Hippocampal formation (tissue), 2 donors: Measurements from ENCODE around the gene SLC35D2.
"Not testable (repeated sequence)": the region's sequence is repeated elsewhere in the genome, so short reads cannot be mapped to it uniquely, and the experiment has no call there.

Experiments
- DNase-seq, 2 donors: peaks; one replicate each; lab custom pipeline; 2025; lab: John Stamatoyannopoulos, UW

The SLC35D2 gene

GRCh38 chr9:96309850-96310249, 73.7 kb downstream of the SLC35D2 start:
- no peak for DNase-seq

GRCh38 chr9:96306958-96307357, 76.6 kb downstream of the SLC35D2 start:
- DNase-seq, result not testable (repeated sequence)

GRCh38 chr9:96305171-96305570, 78.3 kb downstream of the SLC35D2 start:
- DNase-seq, result no peak

DNA sequence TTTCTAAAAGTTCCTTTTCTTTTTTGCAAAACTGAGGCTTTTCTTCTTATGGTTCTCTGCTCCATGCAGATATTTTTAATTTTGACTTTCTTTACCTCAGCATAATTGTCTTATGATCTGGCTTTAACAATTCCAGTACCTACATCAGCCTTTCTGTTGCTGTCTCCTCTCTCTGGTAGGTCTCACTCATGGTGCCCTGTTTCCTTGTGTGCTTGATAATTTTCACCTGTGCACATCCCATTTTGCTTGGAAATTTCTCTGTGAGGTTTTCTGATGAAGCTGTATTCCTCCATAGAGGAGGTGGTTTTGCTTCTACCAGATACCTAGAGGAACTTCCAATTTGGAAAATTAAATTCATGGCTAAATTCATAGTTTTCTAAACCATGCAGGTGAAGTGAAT, 79.3 kb downstream of the SLC35D2 start:
- no peak for DNase-seq

DNA sequence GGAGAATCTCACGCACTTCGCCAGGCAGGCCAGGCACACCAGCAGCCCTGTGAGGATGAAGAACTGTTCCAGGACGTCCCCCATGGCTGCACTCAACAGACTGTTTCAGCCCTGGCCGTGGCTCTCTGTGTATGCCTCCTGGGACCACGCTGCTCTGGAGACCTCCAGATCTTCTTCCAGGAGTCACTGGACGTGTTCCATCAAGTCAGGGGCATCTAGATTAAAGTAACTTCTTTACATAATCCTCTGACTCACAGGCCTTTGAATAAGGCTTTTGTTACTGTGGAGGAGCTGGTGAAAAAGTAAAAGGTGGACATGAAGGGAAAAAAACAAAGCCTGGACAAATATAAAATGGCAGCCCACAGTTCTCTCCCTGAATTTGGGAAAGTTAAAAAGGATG, 81.5 kb downstream of the SLC35D2 start, which contains the start of gene HSD17B3:
HSD17B3 (minus strand) TSS at position 156 of the 400 bp plus-strand sequence; CDS start at position 84, 72 bp downstream.
- no peak for DNase-seq

- DNase-seq, result no peak
Observed at GRCh38 chr9:96299823-96300222, 83.7 kb downstream of the SLC35D2 start.

- no peak for DNase-seq
Observed at GRCh38 chr9:96294159-96294545, 89.4 kb downstream of the SLC35D2 start.

DNA sequence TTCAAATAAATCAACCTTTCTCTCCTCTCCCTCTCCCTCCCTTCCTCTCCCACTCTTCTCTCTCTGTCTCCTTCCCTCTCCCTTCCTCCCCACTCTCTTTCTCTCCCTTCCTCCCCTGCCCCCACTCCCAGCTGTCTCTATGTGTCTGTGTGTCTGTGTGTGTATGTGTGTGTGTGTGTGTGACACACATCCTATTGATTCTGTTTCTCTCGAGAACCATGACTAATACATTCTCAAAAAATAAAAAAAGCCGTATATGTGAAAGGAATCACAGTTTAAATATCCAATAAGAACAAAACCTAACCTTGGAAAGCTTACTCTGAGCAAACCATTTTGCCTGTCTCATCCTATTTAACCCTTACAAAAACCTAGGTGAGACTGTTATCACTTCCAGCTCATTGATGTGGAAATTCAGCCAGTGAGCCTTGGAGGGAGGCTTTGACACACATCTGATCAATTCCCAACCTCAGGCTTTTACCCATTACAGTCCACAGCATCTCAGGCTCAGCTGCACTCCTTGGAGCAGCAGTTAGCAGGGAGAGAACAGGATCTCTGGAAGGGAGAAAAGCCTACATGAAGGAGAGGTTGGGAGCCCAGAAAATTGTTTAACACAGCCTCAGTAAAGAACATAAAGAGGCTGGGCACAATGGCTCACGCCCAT, 89.9 kb downstream of the SLC35D2 start:
- DNase-seq, result no peak

- no peak for DNase-seq
Observed at GRCh38 chr9:96289392-96289791, 94.1 kb downstream of the SLC35D2 start.

DNA sequence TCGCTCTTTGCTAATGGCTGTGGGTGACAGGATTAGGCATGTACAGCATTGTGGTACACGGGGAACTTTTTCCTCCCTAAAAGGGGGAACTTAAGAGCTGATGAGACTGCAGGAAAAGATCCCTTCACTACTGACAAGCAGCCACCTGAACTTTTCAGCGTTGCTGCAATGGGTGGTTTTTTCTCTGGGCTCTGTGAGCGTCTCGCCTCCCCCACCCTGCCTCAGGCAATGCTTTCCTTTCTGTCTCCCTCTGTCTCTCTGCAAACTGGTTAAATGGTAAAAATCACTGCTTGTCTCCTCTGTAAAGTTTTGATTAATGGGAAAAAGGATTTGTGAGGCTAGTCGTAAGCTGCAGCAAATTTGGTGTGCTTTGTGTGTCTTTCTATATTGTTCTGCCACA, 101.9 kb downstream of the SLC35D2 start:
- no peak for DNase-seq

DNA sequence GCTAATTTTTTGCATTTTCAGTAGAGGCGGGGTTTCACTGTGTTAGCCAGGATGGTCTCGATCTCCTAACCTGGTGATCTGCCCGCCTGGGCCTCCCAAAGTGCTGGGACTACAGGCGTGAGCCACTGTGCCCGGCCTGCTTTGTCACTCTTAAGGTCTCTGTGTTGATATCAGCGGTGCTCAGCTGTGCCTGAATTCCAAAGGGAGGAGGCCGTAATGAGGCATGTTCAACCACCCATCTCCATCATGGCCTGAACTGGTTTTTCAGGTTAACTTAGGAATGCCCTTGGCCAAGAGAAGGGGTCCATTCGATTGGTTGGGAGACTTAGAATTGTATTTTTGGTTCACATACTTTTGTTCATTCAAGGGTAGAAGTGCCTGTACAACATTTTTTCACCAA, 103.6 kb downstream of the SLC35D2 start:
- no peak for DNase-seq

DNA sequence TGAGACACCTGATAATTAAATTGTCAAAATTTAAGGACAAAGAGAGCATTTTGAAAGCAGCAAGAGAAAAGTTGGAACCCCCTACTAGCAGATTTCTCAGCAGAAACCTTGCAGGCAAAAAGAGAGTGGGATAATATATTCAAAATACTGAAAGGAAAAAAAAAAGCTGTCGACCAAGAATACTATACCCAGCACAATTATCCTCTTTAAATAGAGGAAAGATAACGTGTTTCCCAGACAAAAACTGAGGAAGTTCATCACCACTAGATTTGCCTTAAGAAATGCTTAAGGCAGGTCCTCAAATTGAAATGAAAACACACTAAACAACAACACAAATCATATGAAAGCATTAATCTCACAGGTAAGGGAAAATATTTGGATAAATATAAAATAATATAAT, 108.6 kb downstream of the SLC35D2 start:
- no peak for DNase-seq
